Endothelial cell of umbilical vein (primary cell): ENCODE data around the gene CBFB. TPM values are rescaled to one million over a fixed set of nuclear protein-coding genes. Genes with fewer than 3 reads are reported as not detected.

ENCODE experiments used
- BruUV-seq: library from RNA; stranded (reverse); fragments of 400-500 nt; replicated peaks from 2 replicates; lab custom pipeline; 2021; lab: Mats Ljungman, UMichigan
- CTCF ChIA-PET: fragments of 300-600, 350-600 bp; sonication (Branson Sonifier 250); formaldehyde crosslinking; loops from one replicate; lab custom pipeline; 2021; ENCODE audit warnings: antibody characterized with exemption, inconsistent platforms; lab: Charles Lee
- POLR2A ChIA-PET: fragments of 300-600, 350-600 bp; sonication (Branson Sonifier 250); formaldehyde crosslinking; loops from one replicate; lab custom pipeline; 2021; ENCODE audit warnings: antibody characterized with exemption, inconsistent platforms; lab: Charles Lee
- DNase-seq: peaks from one replicate; pipeline ENCODE4 v3.0.0-alpha.2; 2011; ENCODE audit warnings: low read depth, low spot score
- FAIRE-seq: peaks from 2 replicates; lab custom pipeline; 2011; peaks lifted over from hg19 to GRCh38; lab: Jason Lieb, UNC
- H2AFZ ChIP-seq: 2 replicates; pipeline ENCODE4 v1.6.0; 2012; ENCODE audit warnings: low read depth, low read length, control low read depth, inconsistent platforms
- H3K27ac ChIP-seq: 2 replicates; pipeline ENCODE4 v1.5.1; 2011; ENCODE audit warnings: low read depth, mild to moderate bottlenecking, control low read depth, low read length, moderate library complexity; ENCODE audit not compliant: insufficient read depth
- H3K27me3 ChIP-seq, 2 experiments: 2 replicates each; pipeline versions ENCODE4 v1.6.0 to v1.6.1; 2011; ENCODE audit warnings: low read length in 2 of 2, mixed read lengths in 1 of 2; ENCODE audit not compliant: control insufficient read depth in 2 of 2, insufficient read depth in 2 of 2
- H3K36me3 ChIP-seq, 2 experiments: 2 replicates in 1 of 2; 3 replicates in 1 of 2; pipeline ENCODE4 v1.5.1; 2011; ENCODE audit warnings: low read length in 2 of 2, mild to moderate bottlenecking in 1 of 2, moderate library complexity in 1 of 2; ENCODE audit not compliant: control insufficient read depth in 2 of 2, insufficient read depth in 2 of 2; ENCODE audit errors: extremely low read depth in 1 of 2
- H3K4me1 ChIP-seq: 3 replicates; pipeline ENCODE4 v1.5.1; 2011; ENCODE audit warnings: mild to moderate bottlenecking, low read length; ENCODE audit not compliant: control insufficient read depth, insufficient read depth; ENCODE audit errors: extremely low read depth
- H3K4me2 ChIP-seq: 2 replicates; pipeline ENCODE4 v1.6.1; 2011; ENCODE audit warnings: low read length, control low read depth, mixed read lengths; ENCODE audit not compliant: insufficient read depth
- H3K4me3 ChIP-seq, 3 experiments: fragments of 200-600 bp in 1 of 3; sonication (generic), shearing (Covaris generic) in 1 of 3; replicated peaks in 1 of 3; 2 replicates each; pipeline ENCODE4 v1.5.1; 2011 to 2016; ENCODE audit warnings: control low read depth in 3 of 3, low read length in 3 of 3, mild to moderate bottlenecking in 2 of 3, inconsistent platforms in 1 of 3, low read depth in 1 of 3, moderate library complexity in 1 of 3; ENCODE audit not compliant: insufficient read depth in 1 of 3
- H3K79me2 ChIP-seq: 2 replicates; pipeline ENCODE4 v1.6.0; 2012; ENCODE audit warnings: low read length, inconsistent platforms; ENCODE audit not compliant: control insufficient read depth, insufficient read depth
- H3K9ac ChIP-seq: replicated peaks from 2 replicates; pipeline ENCODE3; 2011; ENCODE audit warnings: low read length, control low read depth; ENCODE audit not compliant: insufficient read depth; ENCODE audit errors: extremely low read depth
- H3K9me1 ChIP-seq: replicated peaks from 3 replicates; pipeline ENCODE4 v1.6.0; 2011; ENCODE audit warnings: mild to moderate bottlenecking, low read length; ENCODE audit not compliant: control insufficient read depth, insufficient read depth; ENCODE audit errors: extremely low read depth
- H3K9me3 ChIP-seq: replicated peaks from 2 replicates; pipeline ENCODE4 v1.5.1; 2012; ENCODE audit warnings: low read length, inconsistent platforms; ENCODE audit not compliant: control insufficient read depth, insufficient read depth
- H4K20me1 ChIP-seq: replicated peaks from 2 replicates; pipeline ENCODE3; 2011; ENCODE audit warnings: mild to moderate bottlenecking, low read length; ENCODE audit not compliant: control insufficient read depth, insufficient read depth; ENCODE audit errors: extremely low read depth
- POLR2AphosphoS5 ChIP-seq: IDR thresholded peaks from 2 replicates; pipeline ENCODE4 v1.6.1; 2012; ENCODE audit warnings: low read depth, mild to moderate bottlenecking, control low read depth, low read length, moderate library complexity; ENCODE audit not compliant: insufficient read depth
- dilution Hi-C: fragments of 300-500 bp; cut with MboI; formaldehyde crosslinking; loops from one replicate; pipeline ENCODE4 v1.15.0; 2019; ENCODE audit warnings: low sequenced_read_pairs; ENCODE audit not compliant: extremely low pct_ligation_motif_present
- intact Hi-C: fragments of 100-400 bp; cut with micrococcal nuclease; formaldehyde crosslinking; loops from one replicate; pipeline ENCODE4 v1.10.0; 2022
- polyA plus RNA-seq, 4 experiments: library from polyadenylated mRNA; depleted of rRNA in 3 of 4; stranded (reverse) in 3 of 4; unstranded in 1 of 4; fragments of >200 nt; gene quantifications; 2 replicates each; pipeline versions ENCODE4 v1.2.1 to v1.2.3, GENCODE V29; 2011 to 2012; ENCODE audit warnings: missing spikeins in 1 of 4
- total RNA-seq: library from RNA; stranded (reverse); gene quantifications from 2 replicates; pipeline ENCODE4 v1.2.3, GENCODE V29; 2021
- TF ChIP-seq, protein P1 (sequence below), 2 donors: IDR thresholded peaks; 1 replicate in 1 of 2; 2 replicates in 1 of 2; pipeline ENCODE4 v1.5.1; 2011; ENCODE audit warnings: low read length in 2 of 2, mild to moderate bottlenecking in 2 of 2, moderate library complexity in 2 of 2, control low read depth in 1 of 2, inconsistent platforms in 1 of 2, low read depth in 1 of 2; ENCODE audit not compliant: insufficient read depth in 1 of 2; ENCODE audit errors: extremely low read depth in 1 of 2

Gene CBFB
- total and polyA plus RNA-seq, 2 donors (not counting 3 experiments of a cell fraction or from before 2014, with no cell fraction given): 27.8 to 103 TPM

DNA sequence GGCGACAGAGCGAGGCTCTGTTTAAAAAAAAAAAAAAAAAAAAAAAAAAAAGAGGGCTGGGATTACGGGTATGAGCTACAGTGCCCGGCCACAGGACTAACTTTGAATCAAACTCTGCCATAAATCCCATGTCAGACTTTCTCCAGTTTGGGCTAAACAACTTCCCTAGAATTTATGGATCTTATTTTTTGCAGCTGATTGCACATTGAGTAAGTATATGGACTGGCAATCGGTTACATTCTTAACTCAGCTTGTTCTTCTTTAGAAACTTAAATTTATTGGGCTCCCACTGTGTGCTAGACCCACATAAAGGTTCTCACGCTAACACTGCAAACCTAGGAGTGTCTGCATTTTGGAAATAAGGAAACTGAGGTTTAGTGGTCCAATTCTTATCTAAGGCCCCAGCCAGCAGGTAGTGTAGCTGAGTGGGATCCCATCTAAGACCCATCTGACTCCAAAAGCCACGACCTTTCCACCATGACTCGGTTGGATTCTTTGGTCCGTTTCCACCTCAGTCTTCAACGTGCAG, 718 bp upstream of the CBFB start:
- peak overlapping the region; percentile 96 for H3K4me2 ChIP-seq
- peaks cover 39% of the 10 kb centered on the region for H3K79me2 ChIP-seq
- H3K4me1 ChIP-seq: peaks cover 28% of the 10 kb centered on the region
- H3K36me3 ChIP-seq: peaks cover 0 to 4% of the 10 kb centered on the region in 2 experiments
- peak overlapping the region; percentile 25 to 84 (median 50) for H3K4me3 ChIP-seq
- H3K27ac ChIP-seq: peak overlapping the region; percentile 92
- no peak for DNase-seq
- H3K9me3 ChIP-seq: no peaks in the 10 kb centered on the region
- POLR2A ChIA-PET: interaction anchor here (0.6 to 2.5 kb wide), 3 partner anchors 10 to 38 kb away, joined by 4 to 7 read pairs (median 5); no protein-coding TSS in a partner anchor
- no peaks in the 10 kb centered on the region for H3K9me1 ChIP-seq
- dilution Hi-C loops: no loop called here
- no peaks in the 10 kb centered on the region for H3K27me3 ChIP-seq
- BruUV-seq: TSS peak; percentile 89
- H3K9ac ChIP-seq: peak overlapping the region; percentile 93
- CTCF ChIA-PET: interaction anchor here (0.6 to 3.0 kb wide), 9 partner anchors 10 to 157 kb away, joined by 3 to 25 read pairs (median 3); no protein-coding TSS in a partner anchor
- intact Hi-C loops: no loop called here
- FAIRE-seq: no peak
- H2AFZ ChIP-seq: peak overlapping the region; percentile 100
- no peaks in the 10 kb centered on the region for H4K20me1 ChIP-seq
- TF ChIP-seq, protein P1, sequence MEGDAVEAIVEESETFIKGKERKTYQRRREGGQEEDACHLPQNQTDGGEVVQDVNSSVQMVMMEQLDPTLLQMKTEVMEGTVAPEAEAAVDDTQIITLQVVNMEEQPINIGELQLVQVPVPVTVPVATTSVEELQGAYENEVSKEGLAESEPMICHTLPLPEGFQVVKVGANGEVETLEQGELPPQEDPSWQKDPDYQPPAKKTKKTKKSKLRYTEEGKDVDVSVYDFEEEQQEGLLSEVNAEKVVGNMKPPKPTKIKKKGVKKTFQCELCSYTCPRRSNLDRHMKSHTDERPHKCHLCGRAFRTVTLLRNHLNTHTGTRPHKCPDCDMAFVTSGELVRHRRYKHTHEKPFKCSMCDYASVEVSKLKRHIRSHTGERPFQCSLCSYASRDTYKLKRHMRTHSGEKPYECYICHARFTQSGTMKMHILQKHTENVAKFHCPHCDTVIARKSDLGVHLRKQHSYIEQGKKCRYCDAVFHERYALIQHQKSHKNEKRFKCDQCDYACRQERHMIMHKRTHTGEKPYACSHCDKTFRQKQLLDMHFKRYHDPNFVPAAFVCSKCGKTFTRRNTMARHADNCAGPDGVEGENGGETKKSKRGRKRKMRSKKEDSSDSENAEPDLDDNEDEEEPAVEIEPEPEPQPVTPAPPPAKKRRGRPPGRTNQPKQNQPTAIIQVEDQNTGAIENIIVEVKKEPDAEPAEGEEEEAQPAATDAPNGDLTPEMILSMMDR (IDR thresholded peaks at IDR 0.05; ENCODE audit: extremely low read depth in 1 of 2, insufficient read depth in 1 of 2, low read depth in 1 of 2, low read length in 2 of 2): peak in 1 of 2 donors; percentile 13
- TF ChIP-seq POLR2AphosphoS5: no peak
